ENCODE measurements around the gene IMMP2L. TPM values are rescaled to one million over a fixed set of nuclear protein-coding genes. Genes with fewer than 3 reads are reported as not detected.
A peak's percentile ranks its signal among the peaks of the same experiment; 100 is the strongest.

The IMMP2L gene
- total RNA-seq, 2 experiments from 2014 or later = 15.8 to 25.8 TPM

GRCh38 chr7:111240371-111240770 lies 321.9 kb downstream of the IMMP2L start:
- ATAC-seq = no peak
- Mint-ChIP-seq H3K27ac (no peak overlapping the region), H3K4me1 (peaks cover 6% of the 10 kb centered on the region), H3K4me3 (no peak overlapping the region), H3K27me3 (no peaks in the 10 kb centered on the region), H3K9me3 (ENCODE audit: low read depth) (peaks cover 4% of the 10 kb centered on the region), H3K36me3 (ENCODE audit: low read depth) (peaks cover 7% of the 10 kb centered on the region)
- CTCF ChIA-PET = no interaction called here
- no peak for DNase-seq
- POLR2A ChIA-PET = no interaction called here
- intact Hi-C loops (cut with DNase I, micrococcal nuclease) = no loop called here

GRCh38 chr7:111239437-111239836 lies 322.9 kb downstream of the IMMP2L start:
- intact Hi-C loops (cut with DNase I, micrococcal nuclease) = no loop called here
- Mint-ChIP-seq H3K4me1 (peaks cover 6% of the 10 kb centered on the region), H3K27ac (no peak overlapping the region), H3K36me3 (ENCODE audit: low read depth) (peaks cover 8% of the 10 kb centered on the region), H3K4me3 (no peak overlapping the region), H3K27me3 (no peaks in the 10 kb centered on the region), H3K9me3 (ENCODE audit: low read depth) (peaks cover 5% of the 10 kb centered on the region)
- DNase-seq (no peak), ATAC-seq (no peak)
- ChIA-PET POLR2A (no interaction called here), CTCF (no interaction called here)

GRCh38 chr7:111238886-111239285 lies 323.4 kb downstream of the IMMP2L start:
- ChIA-PET CTCF (no interaction called here), POLR2A (no interaction called here)
- ATAC-seq = no peak
- Mint-ChIP-seq H3K4me1 (peaks cover 6% of the 10 kb centered on the region), H3K27ac (no peak overlapping the region), H3K9me3 (ENCODE audit: low read depth) (peaks cover 5% of the 10 kb centered on the region), H3K27me3 (no peaks in the 10 kb centered on the region), H3K4me3 (no peak overlapping the region), H3K36me3 (ENCODE audit: low read depth) (peaks cover 8% of the 10 kb centered on the region)
- intact Hi-C loops (cut with DNase I, micrococcal nuclease) = no loop called here
- DNase-seq = no peak

DNA sequence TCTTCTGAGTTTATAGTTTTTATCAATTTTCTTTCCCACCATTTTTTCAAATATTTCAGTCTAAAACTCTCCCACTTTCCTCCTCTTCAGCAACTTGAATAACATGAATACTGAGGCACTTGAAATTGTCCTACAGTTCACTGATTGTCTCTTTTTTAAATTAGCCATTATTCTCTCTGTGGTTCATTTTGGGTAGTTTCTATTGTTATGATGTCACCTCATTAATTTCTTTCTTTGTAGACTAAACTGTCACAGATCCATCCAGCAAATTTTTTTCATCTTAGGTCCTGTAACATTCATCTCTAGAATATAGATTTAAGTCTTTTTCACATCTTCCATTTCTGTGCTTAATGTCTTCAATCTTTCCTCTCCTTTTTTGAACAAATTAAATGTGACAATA lies 326.6 kb downstream of the IMMP2L start:
- peaks cover 8% of the 10 kb centered on the region for H3K36me3 Mint-ChIP-seq (ENCODE audit: low read depth)
- POLR2A ChIA-PET = no interaction called here
- intact Hi-C loops (cut with DNase I, micrococcal nuclease) = no loop called here
- DNase-seq = no peak
- H3K27ac Mint-ChIP-seq = no peak overlapping the region
- CTCF ChIA-PET = interaction anchor here (1.0 kb wide), 1 partner anchor 26 kb away, joined by 3 read pairs; no protein-coding TSS in a partner anchor
- no peak for ATAC-seq
- H3K27me3 Mint-ChIP-seq = no peaks in the 10 kb centered on the region
- peaks cover 13% of the 10 kb centered on the region for H3K4me1 Mint-ChIP-seq
- H3K9me3 Mint-ChIP-seq (ENCODE audit: low read depth) = peaks cover 5% of the 10 kb centered on the region
- H3K4me3 Mint-ChIP-seq = no peak overlapping the region

DNA sequence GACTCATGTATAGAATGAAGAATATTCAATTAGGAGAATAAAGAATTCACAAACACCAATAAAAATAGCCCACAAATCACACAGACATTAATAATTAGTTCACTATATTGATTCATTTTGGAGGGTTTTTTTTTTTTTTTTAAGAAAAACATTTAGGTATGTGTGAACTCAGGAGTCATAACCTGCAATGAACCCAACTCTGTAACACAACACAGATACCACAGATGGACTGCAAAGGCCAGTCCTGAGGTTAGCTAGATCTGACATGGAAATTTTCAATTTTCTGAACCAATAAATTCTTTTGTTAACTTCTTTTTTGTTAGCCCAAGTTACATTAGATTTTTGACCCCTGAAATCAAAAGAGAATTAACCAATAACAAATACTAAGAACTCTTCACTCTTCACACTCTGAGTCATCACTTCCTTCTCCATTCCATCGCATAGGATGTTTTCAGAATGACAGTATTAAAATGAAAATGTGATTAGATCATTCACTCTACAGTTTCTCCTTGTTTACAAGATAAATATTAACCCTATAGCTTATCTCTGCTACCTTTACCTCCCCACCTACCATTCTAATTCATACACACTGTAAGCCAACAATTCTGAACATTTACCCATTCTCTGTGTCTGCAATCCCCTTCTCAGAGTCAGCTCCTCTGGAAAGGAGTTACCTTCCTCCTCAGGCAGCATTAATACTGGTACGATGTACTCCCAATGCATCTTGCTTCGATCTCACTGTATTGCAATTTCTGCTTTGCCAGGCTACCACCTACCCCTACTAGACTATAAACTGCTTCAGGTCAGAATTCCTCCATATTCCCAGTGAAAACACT lies 329.8 kb downstream of the IMMP2L start:
- peaks cover 5% of the 10 kb centered on the region for H3K9me3 Mint-ChIP-seq (ENCODE audit: low read depth)
- peak; percentile 84 for ATAC-seq
- H3K36me3 Mint-ChIP-seq (ENCODE audit: low read depth) = peaks cover 8% of the 10 kb centered on the region
- H3K27ac Mint-ChIP-seq = peak overlapping the region; percentile 17
- no peak for DNase-seq
- H3K27me3 Mint-ChIP-seq = no peaks in the 10 kb centered on the region
- peaks cover 7% of the 10 kb centered on the region for H3K4me1 Mint-ChIP-seq
- intact Hi-C loops (cut with DNase I, micrococcal nuclease) = no loop called here
- ChIA-PET CTCF (interaction anchor here (0.6 kb wide), 2 partner anchors 70 to 454 kb away, joined by 3 read pairs; no protein-coding TSS in a partner anchor), POLR2A (interaction anchor here (0.5 kb wide), 1 partner anchor 1248 kb away, joined by 3 read pairs; no protein-coding TSS in a partner anchor)
- H3K4me3 Mint-ChIP-seq = no peak overlapping the region

DNA sequence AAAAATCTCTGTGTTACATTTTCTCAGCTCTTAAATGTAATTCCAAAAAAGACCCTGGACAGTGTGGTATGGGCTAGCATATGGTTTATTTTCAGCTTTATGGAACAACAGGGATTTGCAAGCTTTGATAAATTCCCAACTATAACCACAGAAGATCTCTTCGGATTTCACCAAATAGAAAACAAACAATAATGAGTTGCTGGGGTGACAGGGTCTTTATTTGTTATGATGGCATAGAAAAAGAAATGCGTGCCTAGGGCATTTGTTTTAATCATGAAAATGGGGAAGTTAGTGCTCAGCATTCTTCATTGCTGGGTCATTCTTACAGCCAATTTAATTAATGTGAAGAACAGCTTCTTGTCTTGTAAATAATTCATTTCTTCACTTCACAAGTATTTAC lies 332.4 kb downstream of the IMMP2L start:
- H3K27me3 Mint-ChIP-seq = no peaks in the 10 kb centered on the region
- H3K36me3 Mint-ChIP-seq (ENCODE audit: low read depth) = no peaks in the 10 kb centered on the region
- DNase-seq = no peak
- intact Hi-C loops (cut with DNase I, micrococcal nuclease) = no loop called here
- ChIA-PET POLR2A (no interaction called here), CTCF (no interaction called here)
- no peak overlapping the region for H3K27ac Mint-ChIP-seq
- H3K9me3 Mint-ChIP-seq (ENCODE audit: low read depth) = no peaks in the 10 kb centered on the region
- no peak for ATAC-seq
- peaks cover 7% of the 10 kb centered on the region for H3K4me1 Mint-ChIP-seq
- H3K4me3 Mint-ChIP-seq = no peak overlapping the region

- no peak for DNase-seq
- intact Hi-C loops (cut with DNase I, micrococcal nuclease) = no loop called here
- no peak overlapping the region for H3K4me3 Mint-ChIP-seq
- no peaks in the 10 kb centered on the region for H3K36me3 Mint-ChIP-seq (ENCODE audit: low read depth)
- no peaks in the 10 kb centered on the region for H3K9me3 Mint-ChIP-seq (ENCODE audit: low read depth)
- no peak overlapping the region for H3K27ac Mint-ChIP-seq
- POLR2A ChIA-PET = no interaction called here
- CTCF ChIA-PET = no interaction called here
- H3K27me3 Mint-ChIP-seq = no peaks in the 10 kb centered on the region
- no peak for ATAC-seq
- H3K4me1 Mint-ChIP-seq = peaks cover 7% of the 10 kb centered on the region
Observed at GRCh38 chr7:111229181-111229740, 333.0 kb downstream of the IMMP2L start.

- no peak overlapping the region for H3K4me3 Mint-ChIP-seq
- ChIA-PET CTCF (no interaction called here), POLR2A (no interaction called here)
- H3K36me3 Mint-ChIP-seq (ENCODE audit: low read depth) = no peaks in the 10 kb centered on the region
- intact Hi-C loops (cut with DNase I, micrococcal nuclease) = no loop called here
- H3K27ac Mint-ChIP-seq = no peak overlapping the region
- ATAC-seq = no peak
- no peaks in the 10 kb centered on the region for H3K9me3 Mint-ChIP-seq (ENCODE audit: low read depth)
- DNase-seq = no peak
- peaks cover 7% of the 10 kb centered on the region for H3K4me1 Mint-ChIP-seq
- H3K27me3 Mint-ChIP-seq = no peaks in the 10 kb centered on the region
Observed at GRCh38 chr7:111228437-111228836, 333.9 kb downstream of the IMMP2L start.

DNA sequence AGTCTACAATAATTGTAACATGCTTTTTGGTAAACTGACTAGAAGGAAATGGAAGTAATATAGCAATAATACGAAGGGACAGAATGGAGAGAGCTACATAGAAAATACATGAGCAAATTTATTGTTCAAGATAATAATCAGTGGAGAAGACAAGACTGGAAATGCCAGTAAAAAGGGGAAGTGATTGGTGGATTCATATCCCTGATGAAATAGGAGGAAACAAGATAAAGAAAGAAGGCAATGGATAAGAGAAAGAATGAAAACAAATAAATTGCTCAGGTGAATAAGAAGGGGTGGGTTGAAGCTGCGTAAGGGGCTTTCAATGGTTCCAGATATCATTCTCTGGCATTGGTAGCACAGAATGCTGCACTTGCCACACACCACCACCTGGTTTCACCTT lies 335.5 kb downstream of the IMMP2L start:
- no peaks in the 10 kb centered on the region for H3K9me3 Mint-ChIP-seq (ENCODE audit: low read depth)
- ATAC-seq (no peak), DNase-seq (no peak)
- CTCF ChIA-PET = no interaction called here
- no peak overlapping the region for H3K27ac Mint-ChIP-seq
- no peak overlapping the region for H3K4me3 Mint-ChIP-seq
- intact Hi-C loops (cut with DNase I, micrococcal nuclease) = no loop called here
- no peaks in the 10 kb centered on the region for H3K36me3 Mint-ChIP-seq (ENCODE audit: low read depth)
- no peaks in the 10 kb centered on the region for H3K4me1 Mint-ChIP-seq
- POLR2A ChIA-PET = no interaction called here
- H3K27me3 Mint-ChIP-seq = no peaks in the 10 kb centered on the region

DNA sequence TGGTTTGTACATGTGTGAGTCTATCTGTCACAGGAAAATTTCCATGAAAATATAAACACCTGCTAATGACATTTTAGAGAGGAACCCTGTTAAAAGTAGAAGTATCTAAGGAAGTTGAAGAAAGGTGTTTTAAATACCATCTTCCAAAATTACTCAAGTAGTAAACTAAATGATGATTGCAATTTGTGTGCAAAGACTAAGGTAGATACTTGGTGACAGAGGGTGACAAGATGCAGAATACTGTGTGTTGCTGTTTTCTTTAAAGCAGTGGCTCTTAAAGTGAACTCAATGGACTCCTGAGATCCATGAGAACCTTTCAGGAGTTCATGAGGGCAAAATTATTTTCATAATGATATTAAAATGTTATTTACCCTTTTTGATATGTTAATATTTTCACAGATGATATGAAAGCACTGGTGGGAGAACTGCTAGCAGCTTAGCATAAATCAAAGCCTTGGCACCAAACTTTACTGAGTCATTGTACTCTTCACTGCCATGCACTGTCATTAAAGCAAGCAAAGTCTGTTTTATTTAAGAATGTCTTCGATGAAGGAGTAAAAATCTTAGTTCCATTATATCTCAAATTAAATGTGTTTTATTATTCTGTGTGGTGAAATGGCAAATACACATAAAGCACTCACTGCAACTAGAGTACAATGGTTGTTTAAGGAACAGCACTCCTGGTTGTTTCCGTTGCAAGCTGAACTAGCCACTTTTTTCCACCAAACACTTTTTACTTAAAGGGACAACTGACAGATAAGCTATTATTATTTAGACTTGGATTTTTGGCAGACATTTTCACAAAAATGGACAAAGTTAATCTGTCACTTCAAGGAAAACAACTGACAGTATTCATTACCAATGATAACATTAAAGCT lies 337.7 kb downstream of the IMMP2L start:
- Mint-ChIP-seq H3K9me3 (ENCODE audit: low read depth) (no peaks in the 10 kb centered on the region), H3K36me3 (ENCODE audit: low read depth) (no peaks in the 10 kb centered on the region), H3K27ac (no peak overlapping the region), H3K27me3 (no peaks in the 10 kb centered on the region), H3K4me3 (no peak overlapping the region), H3K4me1 (no peaks in the 10 kb centered on the region)
- ChIA-PET POLR2A (no interaction called here), CTCF (no interaction called here)
- intact Hi-C loops (cut with DNase I, micrococcal nuclease) = no loop called here
- no peak for DNase-seq
- no peak for ATAC-seq

GRCh38 chr7:111223802-111224253 lies 338.5 kb downstream of the IMMP2L start:
- DNase-seq (no peak), ATAC-seq (no peak)
- POLR2A ChIA-PET = no interaction called here
- no peak overlapping the region for H3K4me3 Mint-ChIP-seq
- no peaks in the 10 kb centered on the region for H3K27me3 Mint-ChIP-seq
- no peaks in the 10 kb centered on the region for H3K36me3 Mint-ChIP-seq (ENCODE audit: low read depth)
- CTCF ChIA-PET = no interaction called here
- H3K27ac Mint-ChIP-seq = no peak overlapping the region
- no peaks in the 10 kb centered on the region for H3K4me1 Mint-ChIP-seq
- intact Hi-C loops (cut with DNase I, micrococcal nuclease) = no loop called here
- no peaks in the 10 kb centered on the region for H3K9me3 Mint-ChIP-seq (ENCODE audit: low read depth)
